Glutamatergic neuron (in vitro differentiated cells): ENCODE results near the gene PELI2. TPM values are rescaled to one million over a fixed set of nuclear protein-coding genes. Genes with fewer than 3 reads are reported as not detected.

ENCODE experiments used
- DNase-seq: peaks from one replicate; pipeline ENCODE4 v3.0.0; 2022
- H3K27ac Mint-ChIP-seq: one replicate; pipeline ENCODE4 v1.8.0; 2020; ENCODE audit warnings: mild to moderate bottlenecking, mixed read lengths, inconsistent platforms; ENCODE audit not compliant: unreplicated experiment
- H3K27me3 Mint-ChIP-seq: one replicate; pipeline ENCODE4 v1.8.0; 2020; ENCODE audit warnings: mild to moderate bottlenecking, moderate library complexity, mixed read lengths, inconsistent platforms; ENCODE audit not compliant: unreplicated experiment
- H3K36me3 Mint-ChIP-seq: one replicate; pipeline ENCODE4 v1.8.0; 2020; ENCODE audit warnings: mild to moderate bottlenecking, mixed read lengths, inconsistent platforms; ENCODE audit not compliant: unreplicated experiment
- H3K4me1 Mint-ChIP-seq: one replicate; pipeline ENCODE4 v1.8.0; 2020; ENCODE audit warnings: mild to moderate bottlenecking, low read depth, mixed read lengths, inconsistent platforms; ENCODE audit not compliant: unreplicated experiment
- H3K4me3 Mint-ChIP-seq: one replicate; pipeline ENCODE4 v1.8.0; 2020; ENCODE audit warnings: mild to moderate bottlenecking, mixed read lengths, inconsistent platforms; ENCODE audit not compliant: unreplicated experiment
- H3K9me3 Mint-ChIP-seq: one replicate; pipeline ENCODE4 v1.8.0; 2020; ENCODE audit warnings: mild to moderate bottlenecking, moderate library complexity, mixed read lengths, inconsistent platforms; ENCODE audit not compliant: unreplicated experiment
- CTCF ChIP-seq: fragments of 200-600 bp; sonication (generic); IDR thresholded peaks from one replicate; pipeline ENCODE4 v1.5.0; 2021; ENCODE audit not compliant: partially characterized antibody, unreplicated experiment
- total RNA-seq: library from RNA; stranded (reverse); fragmentation: NEBNext Ultra II Directional; extraction: Animal tissue kit (Norgen Biotek cat#: 25700); gene quantifications from one replicate; pipeline ENCODE4 v1.2.1, GENCODE V29; 2021; ENCODE audit not compliant: unreplicated experiment

Gene PELI2
- total RNA-seq, 1 donor from 2014 or later, result 158 TPM

- no peak for TF ChIP-seq CTCF
- no peak for DNase-seq
- Mint-ChIP-seq H3K4me3 (no peak overlapping the region), H3K36me3 (peaks cover 6% of the 10 kb centered on the region), H3K9me3 (no peaks in the 10 kb centered on the region), H3K27me3 (peaks cover 2% of the 10 kb centered on the region), H3K4me1 (peaks cover 2% of the 10 kb centered on the region), H3K27ac (peak overlapping the region; percentile 21)
Measured at GRCh38 chr14:56107615-56108014, 10.6 kb upstream of the PELI2 start.

GRCh38 chr14:56108057-56108456, 10.2 kb upstream of the PELI2 start:
- DNase-seq, result no peak
- no peak overlapping the region for H3K4me3 Mint-ChIP-seq
- H3K27me3 Mint-ChIP-seq, result peaks cover 2% of the 10 kb centered on the region
- peaks cover 2% of the 10 kb centered on the region for H3K4me1 Mint-ChIP-seq
- no peaks in the 10 kb centered on the region for H3K9me3 Mint-ChIP-seq
- H3K36me3 Mint-ChIP-seq, result peaks cover 6% of the 10 kb centered on the region
- TF ChIP-seq CTCF, result no peak
- H3K27ac Mint-ChIP-seq, result no peak overlapping the region

GRCh38 chr14:56112781-56113180, 5.4 kb upstream of the PELI2 start:
- H3K27ac Mint-ChIP-seq, result no peak overlapping the region

GRCh38 chr14:56115334-56115870, 2.8 kb upstream of the PELI2 start:
- Mint-ChIP-seq H3K4me1 (peaks cover 28% of the 10 kb centered on the region), H3K27me3 (peaks cover 16% of the 10 kb centered on the region), H3K4me3 (peak overlapping the region; percentile 64), H3K9me3 (peaks cover 27% of the 10 kb centered on the region), H3K27ac (peak overlapping the region; percentile 76), H3K36me3 (peaks cover 6% of the 10 kb centered on the region)
- TF ChIP-seq CTCF, result no peak
- DNase-seq, result peak; percentile 48

More at GRCh38 chr14:56112781-56113180, 5.4 kb upstream of the PELI2 start:
- no peak overlapping the region for H3K4me3 Mint-ChIP-seq
- no peak for TF ChIP-seq CTCF
- H3K27me3 Mint-ChIP-seq, result peaks cover 11% of the 10 kb centered on the region
- H3K4me1 Mint-ChIP-seq, result peaks cover 28% of the 10 kb centered on the region
- peaks cover 16% of the 10 kb centered on the region for H3K9me3 Mint-ChIP-seq
- DNase-seq, result no peak
- peaks cover 6% of the 10 kb centered on the region for H3K36me3 Mint-ChIP-seq

GRCh38 chr14:56115976-56116893, 2.0 kb upstream of the PELI2 start:
- DNase-seq, result no peak
- H3K9me3 Mint-ChIP-seq, result peaks cover 29% of the 10 kb centered on the region
- peak overlapping the region; percentile 56 for H3K4me3 Mint-ChIP-seq
- H3K4me1 Mint-ChIP-seq, result peaks cover 33% of the 10 kb centered on the region
- H3K27me3 Mint-ChIP-seq, result peaks cover 16% of the 10 kb centered on the region
- H3K27ac Mint-ChIP-seq, result peak overlapping the region; percentile 76
- no peak for TF ChIP-seq CTCF
- peaks cover 2% of the 10 kb centered on the region for H3K36me3 Mint-ChIP-seq
